SK-N-SH treated with all-trans-retinoic acid at 6 μM for 48 hours (cell line): ENCODE data around the gene LSM12.

Experiments
- ATAC-seq: fragments of 200-7000 bp; cut with Tn5 transposase; 3 replicates; pipeline ENCODE4 v1.9.1; 2020; ENCODE audit warnings: mild to moderate bottlenecking, moderate library complexity
- ARNTL ChIP-seq: fragments of 450-650 bp; formaldehyde crosslinking; IDR thresholded peaks from 2 replicates; pipeline ENCODE4 v1.5.0; 2020; ENCODE audit warnings: low read depth, mild to moderate bottlenecking, moderate library complexity, borderline replicate concordance
- CSDC2 ChIP-seq: fragments of 250-450 bp; sonication (Bioruptor Pico); IDR thresholded peaks from 2 replicates; pipeline ENCODE4 v1.5.0; 2020; ENCODE audit warnings: mild to moderate bottlenecking, moderate library complexity
- GLIS3 ChIP-seq: fragments of 250-450 bp; sonication (Bioruptor Pico); IDR thresholded peaks from 2 replicates; pipeline ENCODE4 v1.5.0; 2020; ENCODE audit warnings: mild to moderate bottlenecking, moderate library complexity
- ISL1 ChIP-seq: fragments of 250-450 bp; sonication (Bioruptor Pico); IDR thresholded peaks from 2 replicates; pipeline ENCODE4 v2.1.2; 2022; ENCODE audit warnings: mild to moderate bottlenecking, moderate library complexity
- OSR1 ChIP-seq: fragments of 250-450 bp; sonication (Bioruptor Pico); IDR thresholded peaks from 2 replicates; pipeline ENCODE4 v1.8.0; 2022; ENCODE audit warnings: moderate library complexity, mild to moderate bottlenecking, inconsistent platforms
- PPARA ChIP-seq: fragments of 250-450 bp; sonication (Bioruptor Pico); IDR thresholded peaks from 2 replicates; pipeline ENCODE4 v1.5.0; 2020; ENCODE audit warnings: mild to moderate bottlenecking, borderline replicate concordance
- RARB ChIP-seq: fragments of 250-450 bp; sonication (Bioruptor Pico); IDR thresholded peaks from 2 replicates; pipeline ENCODE4 v1.8.0; 2021; ENCODE audit warnings: mild to moderate bottlenecking, moderate library complexity
- TCF4 ChIP-seq: fragments of 250-450 bp; sonication (Bioruptor Pico); IDR thresholded peaks from 2 replicates; pipeline ENCODE4 v1.8.0; 2021; ENCODE audit warnings: mild to moderate bottlenecking, moderate library complexity, borderline replicate concordance
- TOX ChIP-seq: fragments of 250-450 bp; sonication (Bioruptor Pico); IDR thresholded peaks from 2 replicates; pipeline ENCODE4 v1.8.0; 2021; ENCODE audit warnings: mild to moderate bottlenecking, moderate library complexity, borderline replicate concordance
- ZC3H10 ChIP-seq: fragments of 250-450 bp; sonication (Bioruptor Pico); IDR thresholded peaks from 2 replicates; pipeline ENCODE4 v1.5.1; 2021; ENCODE audit warnings: mild to moderate bottlenecking, moderate library complexity
- ZFP3 ChIP-seq: fragments of 250-450 bp; sonication (Bioruptor Pico); IDR thresholded peaks from 2 replicates; pipeline ENCODE4 v1.5.0; 2020; ENCODE audit warnings: mild to moderate bottlenecking, moderate library complexity
- ZFP30 ChIP-seq: fragments of 450-650 bp; formaldehyde crosslinking; IDR thresholded peaks from 2 replicates; pipeline ENCODE4 v1.5.0; 2022; ENCODE audit warnings: mild to moderate bottlenecking, moderate library complexity
- ZNF565 ChIP-seq: fragments of 450-650 bp; formaldehyde crosslinking; conservative IDR thresholded peaks from 2 replicates; pipeline ENCODE4 v1.5.0; 2020; ENCODE audit warnings: low read depth, mild to moderate bottlenecking, moderate library complexity
- ZNF70 ChIP-seq: fragments of 450-650 bp; formaldehyde crosslinking; IDR thresholded peaks from 2 replicates; pipeline ENCODE4 v1.5.0; 2020; ENCODE audit warnings: mild to moderate bottlenecking, moderate library complexity
- ZNF8 ChIP-seq: fragments of 450-650 bp; formaldehyde crosslinking; IDR thresholded peaks from 2 replicates; pipeline ENCODE4 v1.5.0; 2020; ENCODE audit warnings: mild to moderate bottlenecking, moderate library complexity
- TF ChIP-seq, protein P1 (sequence below): fragments of 250-450 bp; sonication (Bioruptor Pico); IDR thresholded peaks from 2 replicates; pipeline ENCODE4 v1.5.0; 2020; ENCODE audit warnings: mild to moderate bottlenecking, moderate library complexity
- TF ChIP-seq, protein P2 (sequence below): fragments of 250-450 bp; sonication (Bioruptor Pico); IDR thresholded peaks from 2 replicates; pipeline ENCODE4 v1.8.0; 2021; ENCODE audit warnings: low read depth, mild to moderate bottlenecking, moderate library complexity, borderline replicate concordance
- TF ChIP-seq, protein P3 (sequence below): fragments of 250-450 bp; sonication (Bioruptor Pico); IDR thresholded peaks from 2 replicates; pipeline ENCODE4 v1.5.1; 2020; ENCODE audit warnings: low read depth, mild to moderate bottlenecking, moderate library complexity
- TF ChIP-seq, protein P4 (sequence below): fragments of 250-450 bp; sonication (Bioruptor Pico); IDR thresholded peaks from 2 replicates; pipeline ENCODE4 v1.5.1; 2021; ENCODE audit warnings: mild to moderate bottlenecking, moderate library complexity

The LSM12 gene

DNA sequence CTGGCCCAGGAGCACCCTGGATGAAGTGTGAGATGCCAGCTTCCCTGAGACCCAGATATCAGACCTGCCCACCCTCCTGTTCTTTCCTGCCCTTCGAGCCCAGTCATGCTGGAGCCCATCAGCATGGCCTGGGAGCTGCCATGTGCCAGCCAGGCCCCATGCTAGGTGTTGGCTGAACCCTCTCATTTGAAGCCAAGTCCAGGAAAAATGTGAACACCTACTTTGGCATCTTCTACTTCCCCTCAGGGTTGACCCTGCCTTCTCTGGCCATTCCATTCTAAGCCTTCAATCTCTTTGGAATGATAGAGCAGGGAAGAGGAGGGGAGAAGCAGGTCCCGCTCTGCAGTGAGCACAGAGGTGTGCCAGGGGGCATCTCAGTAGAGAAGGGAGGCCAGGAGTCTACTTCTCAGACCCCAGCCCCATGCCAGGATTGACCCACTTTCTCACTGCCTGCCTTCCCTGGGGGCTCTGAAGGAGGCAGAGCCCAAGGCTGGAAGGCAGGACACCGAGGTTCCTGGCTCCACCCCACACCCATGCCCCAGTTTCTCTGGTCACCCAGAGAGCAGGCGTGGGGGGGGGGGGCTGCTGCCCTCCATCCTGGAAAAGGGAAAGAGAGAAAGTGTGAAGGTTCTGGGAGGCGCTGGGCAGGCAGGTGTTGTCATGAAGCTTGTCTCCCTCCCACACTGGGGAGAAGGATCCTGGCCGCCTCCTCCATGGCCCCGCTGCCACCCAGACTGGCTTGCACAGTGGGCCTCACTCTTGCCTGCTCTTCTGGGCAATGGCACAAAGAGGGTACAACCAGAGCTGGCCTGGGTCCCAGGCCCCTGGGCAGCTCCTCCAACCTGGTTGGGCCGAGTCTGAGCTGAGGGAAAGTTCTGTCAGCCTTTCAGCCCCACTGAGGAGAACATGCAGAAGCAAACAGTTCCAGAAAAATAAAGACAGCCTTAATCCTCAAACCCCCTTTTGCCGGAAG, 47.7 kb upstream of the LSM12 start (continued):
- TF ChIP-seq, protein P1, sequence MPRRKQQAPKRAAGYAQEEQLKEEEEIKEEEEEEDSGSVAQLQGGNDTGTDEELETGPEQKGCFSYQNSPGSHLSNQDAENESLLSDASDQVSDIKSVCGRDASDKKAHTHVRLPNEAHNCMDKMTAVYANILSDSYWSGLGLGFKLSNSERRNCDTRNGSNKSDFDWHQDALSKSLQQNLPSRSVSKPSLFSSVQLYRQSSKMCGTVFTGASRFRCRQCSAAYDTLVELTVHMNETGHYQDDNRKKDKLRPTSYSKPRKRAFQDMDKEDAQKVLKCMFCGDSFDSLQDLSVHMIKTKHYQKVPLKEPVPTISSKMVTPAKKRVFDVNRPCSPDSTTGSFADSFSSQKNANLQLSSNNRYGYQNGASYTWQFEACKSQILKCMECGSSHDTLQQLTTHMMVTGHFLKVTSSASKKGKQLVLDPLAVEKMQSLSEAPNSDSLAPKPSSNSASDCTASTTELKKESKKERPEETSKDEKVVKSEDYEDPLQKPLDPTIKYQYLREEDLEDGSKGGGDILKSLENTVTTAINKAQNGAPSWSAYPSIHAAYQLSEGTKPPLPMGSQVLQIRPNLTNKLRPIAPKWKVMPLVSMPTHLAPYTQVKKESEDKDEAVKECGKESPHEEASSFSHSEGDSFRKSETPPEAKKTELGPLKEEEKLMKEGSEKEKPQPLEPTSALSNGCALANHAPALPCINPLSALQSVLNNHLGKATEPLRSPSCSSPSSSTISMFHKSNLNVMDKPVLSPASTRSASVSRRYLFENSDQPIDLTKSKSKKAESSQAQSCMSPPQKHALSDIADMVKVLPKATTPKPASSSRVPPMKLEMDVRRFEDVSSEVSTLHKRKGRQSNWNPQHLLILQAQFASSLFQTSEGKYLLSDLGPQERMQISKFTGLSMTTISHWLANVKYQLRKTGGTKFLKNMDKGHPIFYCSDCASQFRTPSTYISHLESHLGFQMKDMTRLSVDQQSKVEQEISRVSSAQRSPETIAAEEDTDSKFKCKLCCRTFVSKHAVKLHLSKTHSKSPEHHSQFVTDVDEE: no peak
- TF ChIP-seq ZC3H10 (CRISPR knock-in tag): no peak

DNA sequence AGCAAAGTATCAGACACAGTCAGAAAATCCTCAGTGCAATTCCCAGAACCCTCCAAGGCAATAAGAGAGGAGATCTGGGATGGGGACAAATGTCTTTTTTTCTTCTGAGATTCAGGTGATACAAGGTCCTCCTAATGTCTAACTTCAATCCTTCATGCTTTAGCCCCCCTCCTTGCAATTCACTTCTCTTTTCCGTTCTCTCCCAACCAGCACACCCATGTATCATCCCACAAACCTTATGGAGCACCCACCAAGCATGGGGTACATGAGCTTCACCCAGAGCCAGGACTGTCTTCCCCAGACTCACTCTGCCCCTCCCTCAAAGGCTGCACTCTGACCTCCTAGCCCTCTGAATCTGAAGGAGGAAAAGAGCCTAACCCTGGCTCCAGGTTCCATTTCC, 46.9 kb upstream of the LSM12 start:
- ATAC-seq: no peak
- TF ChIP-seq ZNF8 (CRISPR knock-in tag) (no peak), PPARA (CRISPR knock-in tag) (no peak), OSR1 (CRISPR knock-in tag) (no peak), ZNF565 (CRISPR knock-in tag) (no peak), CSDC2 (no peak), ZFP30 (CRISPR knock-in tag) (no peak), ISL1 (CRISPR knock-in tag) (no peak), TOX (CRISPR knock-in tag) (no peak), ARNTL (CRISPR knock-in tag) (no peak), RARB (CRISPR knock-in tag) (no peak), ZNF70 (CRISPR knock-in tag) (no peak), GLIS3 (CRISPR knock-in tag) (no peak), TCF4 (CRISPR knock-in tag) (no peak), ZFP3 (no peak)
- TF ChIP-seq, protein P2, sequence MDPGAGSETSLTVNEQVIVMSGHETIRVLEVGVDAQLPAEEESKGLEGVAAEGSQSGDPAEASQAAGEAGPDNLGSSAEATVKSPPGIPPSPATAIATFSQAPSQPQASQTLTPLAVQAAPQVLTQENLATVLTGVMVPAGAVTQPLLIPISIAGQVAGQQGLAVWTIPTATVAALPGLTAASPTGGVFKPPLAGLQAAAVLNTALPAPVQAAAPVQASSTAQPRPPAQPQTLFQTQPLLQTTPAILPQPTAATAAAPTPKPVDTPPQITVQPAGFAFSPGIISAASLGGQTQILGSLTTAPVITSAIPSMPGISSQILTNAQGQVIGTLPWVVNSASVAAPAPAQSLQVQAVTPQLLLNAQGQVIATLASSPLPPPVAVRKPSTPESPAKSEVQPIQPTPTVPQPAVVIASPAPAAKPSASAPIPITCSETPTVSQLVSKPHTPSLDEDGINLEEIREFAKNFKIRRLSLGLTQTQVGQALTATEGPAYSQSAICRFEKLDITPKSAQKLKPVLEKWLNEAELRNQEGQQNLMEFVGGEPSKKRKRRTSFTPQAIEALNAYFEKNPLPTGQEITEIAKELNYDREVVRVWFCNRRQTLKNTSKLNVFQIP: no peak
- TF ChIP-seq, protein P3, sequence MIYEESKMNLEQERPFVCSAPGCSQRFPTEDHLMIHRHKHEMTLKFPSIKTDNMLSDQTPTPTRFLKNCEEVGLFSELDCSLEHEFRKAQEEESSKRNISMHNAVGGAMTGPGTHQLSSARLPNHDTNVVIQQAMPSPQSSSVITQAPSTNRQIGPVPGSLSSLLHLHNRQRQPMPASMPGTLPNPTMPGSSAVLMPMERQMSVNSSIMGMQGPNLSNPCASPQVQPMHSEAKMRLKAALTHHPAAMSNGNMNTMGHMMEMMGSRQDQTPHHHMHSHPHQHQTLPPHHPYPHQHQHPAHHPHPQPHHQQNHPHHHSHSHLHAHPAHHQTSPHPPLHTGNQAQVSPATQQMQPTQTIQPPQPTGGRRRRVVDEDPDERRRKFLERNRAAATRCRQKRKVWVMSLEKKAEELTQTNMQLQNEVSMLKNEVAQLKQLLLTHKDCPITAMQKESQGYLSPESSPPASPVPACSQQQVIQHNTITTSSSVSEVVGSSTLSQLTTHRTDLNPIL (CRISPR knock-in tag): no peak
- TF ChIP-seq, protein P1: no peak
- TF ChIP-seq, protein P4, sequence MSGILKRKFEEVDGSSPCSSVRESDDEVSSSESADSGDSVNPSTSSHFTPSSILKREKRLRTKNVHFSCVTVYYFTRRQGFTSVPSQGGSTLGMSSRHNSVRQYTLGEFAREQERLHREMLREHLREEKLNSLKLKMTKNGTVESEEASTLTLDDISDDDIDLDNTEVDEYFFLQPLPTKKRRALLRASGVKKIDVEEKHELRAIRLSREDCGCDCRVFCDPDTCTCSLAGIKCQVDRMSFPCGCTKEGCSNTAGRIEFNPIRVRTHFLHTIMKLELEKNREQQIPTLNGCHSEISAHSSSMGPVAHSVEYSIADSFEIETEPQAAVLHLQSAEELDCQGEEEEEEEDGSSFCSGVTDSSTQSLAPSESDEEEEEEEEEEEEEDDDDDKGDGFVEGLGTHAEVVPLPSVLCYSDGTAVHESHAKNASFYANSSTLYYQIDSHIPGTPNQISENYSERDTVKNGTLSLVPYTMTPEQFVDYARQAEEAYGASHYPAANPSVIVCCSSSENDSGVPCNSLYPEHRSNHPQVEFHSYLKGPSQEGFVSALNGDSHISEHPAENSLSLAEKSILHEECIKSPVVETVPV: no peak
